Hepatocyte (in vitro differentiated cells): Measurements from ENCODE around the gene HIVEP2. TPM values are rescaled to one million over a fixed set of nuclear protein-coding genes. Genes with fewer than 3 reads are reported as not detected.

ENCODE experiments used
- DNase-seq: peaks from one replicate; pipeline ENCODE4 v3.0.0-alpha.2; 2016; ENCODE audit warnings: low spot score
- H2AFZ ChIP-seq: fragments of 200-600 bp; sonication (generic); 2 replicates; pipeline ENCODE4 v1.6.0; 2016; ENCODE audit warnings: antibody characterized with exemption, mild to moderate bottlenecking
- H3K27ac ChIP-seq: fragments of 200-600 bp; sonication (generic); 2 replicates; pipeline ENCODE4 v1.5.1; 2016; ENCODE audit warnings: mild to moderate bottlenecking
- H3K27me3 ChIP-seq: fragments of 200-600 bp; sonication (generic); 2 replicates; pipeline ENCODE4 v1.6.1; 2016
- H3K36me3 ChIP-seq: fragments of 200-600 bp; sonication (generic); replicated peaks from 2 replicates; pipeline ENCODE4 v1.5.1; 2016; ENCODE audit warnings: low read depth; ENCODE audit not compliant: insufficient read depth
- H3K4me1 ChIP-seq: fragments of 200-600 bp; sonication (generic); 2 replicates; pipeline ENCODE4 v1.5.1; 2016; ENCODE audit warnings: mild to moderate bottlenecking, moderate library complexity; ENCODE audit not compliant: insufficient read depth
- H3K4me2 ChIP-seq: fragments of 200-600 bp; sonication (generic); 2 replicates; pipeline ENCODE4 v1.6.0; 2016
- H3K4me3 ChIP-seq: fragments of 200-600 bp; sonication (generic); 2 replicates; pipeline ENCODE4 v1.5.1; 2016; ENCODE audit warnings: mild to moderate bottlenecking
- H3K79me2 ChIP-seq: fragments of 200-600 bp; sonication (generic); 2 replicates; pipeline ENCODE4 v1.6.0; 2017; ENCODE audit warnings: mild to moderate bottlenecking
- H3K9me2 ChIP-seq: fragments of 200-600 bp; sonication (generic); replicated peaks from 2 replicates; pipeline ENCODE4 v1.6.0; 2017; ENCODE audit warnings: mild to moderate bottlenecking; ENCODE audit not compliant: insufficient read depth
- H3K9me3 ChIP-seq: fragments of 200-600 bp; sonication (generic); 2 replicates; pipeline ENCODE4 v1.5.1; 2016; ENCODE audit warnings: low read depth, mild to moderate bottlenecking
- H4K20me1 ChIP-seq: fragments of 200-600 bp; sonication (generic); 2 replicates; pipeline ENCODE4 v1.6.0; 2016; ENCODE audit warnings: mild to moderate bottlenecking; ENCODE audit not compliant: insufficient read depth, poor library complexity, severe bottlenecking
- EZH2 ChIP-seq: fragments of 200-600 bp; sonication (generic); IDR thresholded peaks from 2 replicates; pipeline ENCODE4 v1.6.1; 2016; ENCODE audit warnings: antibody characterized with exemption, mild to moderate bottlenecking, borderline replicate concordance
- EZH2phosphoT487 ChIP-seq: fragments of 200-600 bp; sonication (generic); IDR thresholded peaks from one replicate; pipeline ENCODE4 v1.6.1; 2018; ENCODE audit warnings: antibody characterized with exemption, mild to moderate bottlenecking, low read depth, moderate library complexity; ENCODE audit not compliant: unreplicated experiment, severe bottlenecking
- WGBS: methylation state at CpG from one replicate; pipeline ENCODE4 v1.1.6; 2016; ENCODE audit warnings: low lambda C conversion rate; ENCODE audit errors: missing lambda C conversion rate; 5-methylcytosine and 5-hydroxymethylcytosine counted together
- polyA plus RNA-seq: library from polyadenylated mRNA; unstranded; fragments of >200 nt; fragmentation: Nextera tagmentation; extraction: Ambion mirVana; gene quantifications from 2 replicates; pipeline ENCODE4 v1.2.1, GENCODE V29; 2016
- total RNA-seq: library from RNA; depleted of rRNA; stranded (reverse); fragments of >200 nt; gene quantifications from 2 replicates; pipeline ENCODE4 v1.2.3, GENCODE V29; 2014
- TF ChIP-seq, protein P1 (sequence below): fragments of 200-600 bp; sonication (generic); IDR thresholded peaks from 2 replicates; pipeline ENCODE4 v1.5.1; 2016; ENCODE audit warnings: antibody characterized with exemption, mild to moderate bottlenecking; ENCODE audit not compliant: poor library complexity

Gene HIVEP2
- total and polyA plus RNA-seq, 2 experiments from 2014 or later: 3.3 to 9.4 TPM

DNA sequence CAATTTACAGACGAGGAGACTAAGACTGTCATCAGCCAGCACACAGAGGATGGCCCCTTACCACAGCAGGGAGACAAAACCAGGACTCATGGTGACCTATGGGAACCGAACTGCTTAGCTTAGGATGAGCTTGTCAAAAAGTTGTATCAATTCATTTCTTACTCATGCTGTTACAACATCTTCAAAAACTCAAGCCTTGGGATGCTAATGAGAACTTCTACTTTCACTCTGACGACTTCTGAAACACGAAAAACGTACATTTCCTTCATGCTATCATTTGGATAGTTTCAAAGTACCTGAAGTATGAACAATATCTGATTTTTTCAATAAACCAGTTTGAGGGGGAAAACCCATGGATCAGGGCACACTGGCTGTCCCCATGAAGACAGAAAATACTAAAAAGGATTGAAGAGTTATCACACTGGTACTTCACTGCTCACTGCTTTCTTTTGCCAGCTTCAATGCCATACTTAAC is 31.9 kb downstream of the HIVEP2 start:
- Histone ChIP-seq H3K4me3 (no peak overlapping the region), H3K9me3 (no peaks in the 10 kb centered on the region), H4K20me1 (no peaks in the 10 kb centered on the region), H3K27me3 (no peaks in the 10 kb centered on the region), H3K4me1 (no peaks in the 10 kb centered on the region), H3K27ac (no peak overlapping the region), H3K4me2 (no peak overlapping the region), H3K9me2 (no peaks in the 10 kb centered on the region), H3K36me3 (no peaks in the 10 kb centered on the region), H3K79me2 (peaks cover 11% of the 10 kb centered on the region), H2AFZ (no peak overlapping the region)
- DNase-seq: no peak
- WGBS: 96% methylated on average over 5 of the region's 5 CpGs
- no peak for TF ChIP-seq EZH2phosphoT487
- TF ChIP-seq, protein P1, sequence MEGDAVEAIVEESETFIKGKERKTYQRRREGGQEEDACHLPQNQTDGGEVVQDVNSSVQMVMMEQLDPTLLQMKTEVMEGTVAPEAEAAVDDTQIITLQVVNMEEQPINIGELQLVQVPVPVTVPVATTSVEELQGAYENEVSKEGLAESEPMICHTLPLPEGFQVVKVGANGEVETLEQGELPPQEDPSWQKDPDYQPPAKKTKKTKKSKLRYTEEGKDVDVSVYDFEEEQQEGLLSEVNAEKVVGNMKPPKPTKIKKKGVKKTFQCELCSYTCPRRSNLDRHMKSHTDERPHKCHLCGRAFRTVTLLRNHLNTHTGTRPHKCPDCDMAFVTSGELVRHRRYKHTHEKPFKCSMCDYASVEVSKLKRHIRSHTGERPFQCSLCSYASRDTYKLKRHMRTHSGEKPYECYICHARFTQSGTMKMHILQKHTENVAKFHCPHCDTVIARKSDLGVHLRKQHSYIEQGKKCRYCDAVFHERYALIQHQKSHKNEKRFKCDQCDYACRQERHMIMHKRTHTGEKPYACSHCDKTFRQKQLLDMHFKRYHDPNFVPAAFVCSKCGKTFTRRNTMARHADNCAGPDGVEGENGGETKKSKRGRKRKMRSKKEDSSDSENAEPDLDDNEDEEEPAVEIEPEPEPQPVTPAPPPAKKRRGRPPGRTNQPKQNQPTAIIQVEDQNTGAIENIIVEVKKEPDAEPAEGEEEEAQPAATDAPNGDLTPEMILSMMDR: no peak

DNA sequence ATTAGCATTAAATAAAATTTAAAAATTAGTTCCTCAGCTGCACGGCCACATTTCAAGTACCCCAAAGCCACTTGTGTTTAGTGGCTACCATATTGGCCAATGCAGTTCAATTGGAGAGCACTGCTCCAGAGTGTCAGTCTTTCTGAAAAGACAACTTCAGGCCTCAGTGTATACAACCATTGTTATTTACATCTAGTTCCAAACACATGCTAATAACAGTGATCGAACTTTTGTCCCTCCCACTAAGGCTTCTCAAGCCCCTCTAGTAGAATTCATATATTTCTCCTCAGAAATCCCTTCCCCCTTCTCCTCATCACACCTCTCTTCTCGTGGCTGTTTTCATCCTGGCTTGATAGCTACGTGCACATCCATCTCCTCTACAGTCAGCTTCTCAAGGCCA is 32.9 kb downstream of the HIVEP2 start:
- Histone ChIP-seq H3K79me2 (peaks cover 11% of the 10 kb centered on the region), H3K4me1 (no peaks in the 10 kb centered on the region), H2AFZ (no peak overlapping the region), H4K20me1 (no peaks in the 10 kb centered on the region), H3K9me2 (no peaks in the 10 kb centered on the region), H3K9me3 (no peaks in the 10 kb centered on the region), H3K36me3 (no peaks in the 10 kb centered on the region), H3K4me2 (no peak overlapping the region), H3K4me3 (no peak overlapping the region), H3K27ac (no peak overlapping the region), H3K27me3 (no peaks in the 10 kb centered on the region)
- TF ChIP-seq EZH2: no peak
- TF ChIP-seq EZH2phosphoT487: no peak
- TF ChIP-seq, protein P1: no peak
- DNase-seq: no peak
- WGBS: 90% methylated on average over 4 of the region's 4 CpGs

DNA sequence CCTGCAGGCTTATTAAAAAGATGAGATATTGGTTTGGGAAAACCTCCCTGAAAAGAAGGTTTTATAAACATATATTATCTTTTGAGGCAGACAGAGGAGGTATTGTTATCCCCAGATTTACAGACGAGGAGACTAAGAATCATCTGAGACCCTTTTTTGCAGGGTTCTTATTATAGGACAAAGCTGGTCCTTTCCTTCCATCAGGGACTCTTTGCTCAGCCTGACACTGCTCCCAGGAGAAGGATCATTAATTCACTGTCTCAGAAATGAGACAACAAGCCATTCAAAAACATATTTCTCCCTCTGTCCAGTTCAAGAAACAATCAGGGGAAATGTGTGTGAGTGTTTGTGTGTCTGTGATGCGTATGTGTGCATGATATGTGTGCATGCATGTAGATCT is 33.5 kb downstream of the HIVEP2 start:
- TF ChIP-seq, protein P1: no peak

DNA sequence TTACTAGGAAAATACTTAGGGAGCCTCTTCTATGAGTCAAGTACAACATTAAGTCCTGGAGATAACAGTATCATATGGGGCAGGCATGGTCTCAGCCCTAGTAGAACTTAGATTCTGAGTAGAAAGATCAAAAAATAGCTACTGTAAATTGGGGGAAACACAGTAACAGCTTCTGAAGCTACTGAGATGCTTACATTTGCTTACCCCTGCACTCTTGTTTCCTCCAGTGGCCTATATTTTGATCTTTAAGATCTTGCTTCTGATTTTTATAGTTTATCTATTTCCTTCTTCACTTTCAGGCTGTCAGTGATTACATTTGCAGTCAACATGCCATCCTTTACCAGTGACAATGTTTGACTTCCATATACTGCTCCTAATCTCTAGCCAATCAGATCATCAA is 35.3 kb downstream of the HIVEP2 start:
- Histone ChIP-seq H3K27ac (no peak overlapping the region), H3K9me2 (no peaks in the 10 kb centered on the region), H2AFZ (no peak overlapping the region), H4K20me1 (no peaks in the 10 kb centered on the region), H3K4me3 (no peak overlapping the region), H3K27me3 (no peaks in the 10 kb centered on the region), H3K9me3 (no peaks in the 10 kb centered on the region), H3K36me3 (no peaks in the 10 kb centered on the region), H3K79me2 (peaks cover 17% of the 10 kb centered on the region), H3K4me2 (no peak overlapping the region), H3K4me1 (no peaks in the 10 kb centered on the region)
- no peak for DNase-seq
- no peak for TF ChIP-seq EZH2
- TF ChIP-seq, protein P1: no peak
- no peak for TF ChIP-seq EZH2phosphoT487

More for the DNA sequence above, 33.5 kb downstream of the HIVEP2 start:
- Histone ChIP-seq H3K4me1 (no peaks in the 10 kb centered on the region), H3K27ac (no peak overlapping the region), H3K9me2 (no peaks in the 10 kb centered on the region), H3K27me3 (no peaks in the 10 kb centered on the region), H3K4me2 (no peak overlapping the region), H3K79me2 (peaks cover 16% of the 10 kb centered on the region), H3K4me3 (no peak overlapping the region), H3K9me3 (no peaks in the 10 kb centered on the region), H3K36me3 (no peaks in the 10 kb centered on the region), H4K20me1 (no peaks in the 10 kb centered on the region), H2AFZ (no peak overlapping the region)
- 87% methylated on average over 2 of the region's 2 CpGs for WGBS
- DNase-seq: no peak
